DND-41 (cell line): ENCODE measurements around the gene ESRRA.

ENCODE experiments used
- CTCF ChIP-seq: IDR thresholded peaks from 2 replicates; pipeline ENCODE4 v1.5.1; 2012; ENCODE audit warnings: borderline replicate concordance, low read length, moderate library complexity, mild to moderate bottlenecking; ENCODE audit not compliant: poor library complexity, severe bottlenecking; ENCODE audit errors: extremely low read depth
- EZH2 ChIP-seq: IDR thresholded peaks from 3 replicates; pipeline ENCODE4 v1.6.1; 2012; ENCODE audit warnings: borderline replicate concordance, low read depth, mild to moderate bottlenecking, moderate library complexity, low read length, inconsistent platforms; ENCODE audit not compliant: severe bottlenecking

GRCh38 chr11:64299847-64300648, 5.3 kb upstream of the ESRRA start, which contains the start of gene CATSPERZ:
- TF ChIP-seq CTCF (no peak), EZH2 (no peak)
